HepG2 (cell line): ENCODE data around the gene KATNB1. TPM values are rescaled to one million over a fixed set of nuclear protein-coding genes. Genes with fewer than 3 reads are reported as not detected.
A peak's percentile ranks its signal among the peaks of the same experiment; 100 is the strongest.

ENCODE experiments used
- ESRRA ChIP-seq: sonication (generic); formaldehyde crosslinking; IDR thresholded peaks from 2 replicates; pipeline ENCODE4 v1.5.1; 2020; ENCODE audit warnings: mild to moderate bottlenecking, low read depth, missing genetic modification reagents
- GABPA ChIP-seq, 2 experiments: IDR thresholded peaks; 2 replicates each; pipeline ENCODE4 v1.6.1; 2011 to 2016; ENCODE audit warnings: low read depth in 2 of 2, low read length in 1 of 2, missing biosample characterization in 1 of 2, missing genetic modification characterization in 1 of 2
- IKZF4 ChIP-seq: sonication (generic); formaldehyde crosslinking; IDR thresholded peaks from 2 replicates; pipeline ENCODE4 v1.5.1; 2020; ENCODE audit warnings: borderline replicate concordance, mild to moderate bottlenecking, low read depth, missing genetic modification reagents; ENCODE audit errors: not compliant biosample characterization
- MTA1 ChIP-seq: sonication (generic); formaldehyde crosslinking; IDR thresholded peaks from 2 replicates; pipeline ENCODE4 v1.4.0; 2020; ENCODE audit warnings: missing genetic modification reagents, mild to moderate bottlenecking, borderline replicate concordance
- NONO ChIP-seq, 2 experiments: fragments of 450-650 bp in 1 of 2; sonication (generic) in 1 of 2; formaldehyde crosslinking in 1 of 2; IDR thresholded peaks in 1 of 2; conservative IDR thresholded peaks in 1 of 2; 2 replicates each; pipeline versions ENCODE4 v1.6.1 to v1.8.0; 2017 to 2022; ENCODE audit warnings: mild to moderate bottlenecking in 1 of 2, missing genetic modification reagents in 1 of 2, moderate library complexity in 1 of 2
- PHF8 ChIP-seq: sonication (generic); formaldehyde crosslinking; IDR thresholded peaks from 2 replicates; pipeline ENCODE4 v1.5.0; 2020; ENCODE audit warnings: missing genetic modification reagents
- ZC3H13 ChIP-seq: sonication (generic); formaldehyde crosslinking; IDR thresholded peaks from 2 replicates; pipeline ENCODE4 v1.8.1; 2023; ENCODE audit warnings: mild to moderate bottlenecking, missing genetic modification reagents, moderate library complexity
- ZNF292 ChIP-seq: sonication (generic); formaldehyde crosslinking; IDR thresholded peaks from 2 replicates; pipeline ENCODE4 v1.8.1; 2022; ENCODE audit warnings: mild to moderate bottlenecking, low read depth, missing genetic modification reagents, borderline replicate concordance
- ZNF616 ChIP-seq: sonication (generic); formaldehyde crosslinking; IDR thresholded peaks from 2 replicates; pipeline ENCODE4 v1.5.0; 2020; ENCODE audit warnings: low read depth, mild to moderate bottlenecking, missing genetic modification reagents
- ZNF644 ChIP-seq: IDR thresholded peaks from 2 replicates; pipeline ENCODE4 v1.6.1; 2016; ENCODE audit warnings: low read depth
- ZNF691 ChIP-seq: sonication (generic); formaldehyde crosslinking; IDR thresholded peaks from 2 replicates; pipeline ENCODE4 v1.4.0; 2020; ENCODE audit warnings: missing genetic modification reagents, low read depth, mild to moderate bottlenecking, borderline replicate concordance
- polyA plus RNA-seq, 8 experiments: library from polyadenylated mRNA; depleted of rRNA in 3 of 8; stranded (reverse) in 7 of 8; unstranded in 1 of 8; fragments of >200 nt; fragmentation: Illumina TruSeq in 4 of 8; extraction: Trizol in 4 of 8; gene quantifications; 2 replicates each; pipeline versions ENCODE4 v1.2.1 to v1.2.3, GENCODE V29; 2011 to 2016; ENCODE audit warnings: low read depth in 4 of 8, missing spikeins in 1 of 8, mixed read lengths in 1 of 8; ENCODE audit not compliant: insufficient read depth in 1 of 8
- total RNA-seq, 5 experiments: library from RNA; depleted of rRNA; stranded (reverse); fragments of >200 nt; fragmentation: Illumina TruSeq; extraction: Trizol; gene quantifications; 2 replicates each; pipeline ENCODE4 v1.2.3, GENCODE V29; 2016; ENCODE audit warnings: low read depth in 1 of 5
- TF ChIP-seq, protein P1 (sequence below): sonication (generic); formaldehyde crosslinking; IDR thresholded peaks from 2 replicates; pipeline ENCODE4 v1.5.0; 2020; ENCODE audit warnings: mild to moderate bottlenecking, missing genetic modification reagents

Gene KATNB1
- total and polyA plus RNA-seq, 2 of the 13 experiments (the other 11 are each of a cell fraction or from before 2014, with no cell fraction given) = 31.5 to 43.5 TPM

- TF ChIP-seq, protein P1, sequence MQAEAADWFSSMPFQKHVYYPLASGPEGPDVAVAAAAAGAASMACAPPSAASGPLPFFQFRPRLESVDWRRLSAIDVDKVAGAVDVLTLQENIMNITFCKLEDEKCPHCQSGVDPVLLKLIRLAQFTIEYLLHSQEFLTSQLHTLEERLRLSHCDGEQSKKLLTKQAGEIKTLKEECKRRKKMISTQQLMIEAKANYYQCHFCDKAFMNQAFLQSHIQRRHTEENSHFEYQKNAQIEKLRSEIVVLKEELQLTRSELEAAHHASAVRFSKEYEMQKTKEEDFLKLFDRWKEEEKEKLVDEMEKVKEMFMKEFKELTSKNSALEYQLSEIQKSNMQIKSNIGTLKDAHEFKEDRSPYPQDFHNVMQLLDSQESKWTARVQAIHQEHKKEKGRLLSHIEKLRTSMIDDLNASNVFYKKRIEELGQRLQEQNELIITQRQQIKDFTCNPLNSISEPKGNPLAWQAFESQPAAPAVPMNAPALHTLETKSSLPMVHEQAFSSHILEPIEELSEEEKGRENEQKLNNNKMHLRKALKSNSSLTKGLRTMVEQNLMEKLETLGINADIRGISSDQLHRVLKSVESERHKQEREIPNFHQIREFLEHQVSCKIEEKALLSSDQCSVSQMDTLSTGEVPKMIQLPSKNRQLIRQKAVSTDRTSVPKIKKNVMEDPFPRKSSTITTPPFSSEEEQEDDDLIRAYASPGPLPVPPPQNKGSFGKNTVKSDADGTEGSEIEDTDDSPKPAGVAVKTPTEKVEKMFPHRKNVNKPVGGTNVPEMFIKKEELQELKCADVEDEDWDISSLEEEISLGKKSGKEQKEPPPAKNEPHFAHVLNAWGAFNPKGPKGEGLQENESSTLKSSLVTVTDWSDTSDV (CRISPR knock-in tag) = 0 out of 2 replicates have a peak, but pooled peaks have one; percentile 29
- TF ChIP-seq ZNF616 = 0 out of 2 replicates have a peak, but pooled peaks have one; percentile 13
- TF ChIP-seq PHF8 = 0 out of 2 replicates have a peak, but pooled peaks have one; percentile 5
- peak; percentile 48 for TF ChIP-seq IKZF4 (CRISPR knock-in tag)
- 0 out of 2 replicates have a peak, but pooled peaks have one; percentile 3 for TF ChIP-seq MTA1 (CRISPR knock-in tag)
- TF ChIP-seq GABPA (IDR thresholded peaks at IDR 0.05; ENCODE audit: low read depth, low read length) = no peak
- TF ChIP-seq GABPA (CRISPR knock-in tag; IDR thresholded peaks at IDR 0.05; ENCODE audit: low read depth) = 0 out of 2 replicates have a peak, but pooled peaks have one; percentile 12
- TF ChIP-seq ESRRA (CRISPR knock-in tag) = no peak
- no peak for TF ChIP-seq ZNF292
- TF ChIP-seq ZNF691 (CRISPR knock-in tag) = no peak
- no peak for TF ChIP-seq ZNF644 (CRISPR knock-in tag)
- TF ChIP-seq NONO (IDR thresholded peaks at IDR 0.05) = no peak
- peak; percentile 6; the same call in 1 of the 2 replicates for TF ChIP-seq NONO (CRISPR knock-in tag; conservative IDR thresholded peaks at IDR 0.05)
- TF ChIP-seq ZC3H13 (CRISPR knock-in tag) = 0 out of 2 replicates have a peak, but pooled peaks have one; percentile 7
Observed at GRCh38 chr16:57756424-57757325, 21.1 kb downstream of the KATNB1 start (continued).
